Measurements from ENCODE around the gene NTRK3. TPM values are rescaled to one million over a fixed set of nuclear protein-coding genes. Genes with fewer than 3 reads are reported as not detected.

The NTRK3 gene
- total RNA-seq, 1 experiment from 2014 or later: not detected

GRCh38 chr15:87939848-87940457, 316.6 kb downstream of the NTRK3 start:
- H3K9me3 ChIP-seq: no peaks in the 10 kb centered on the region
- H3K36me3 ChIP-seq (ENCODE audit: control insufficient read depth, insufficient read depth, low read length): no peaks in the 10 kb centered on the region
- no peaks in the 10 kb centered on the region for H3K4me1 ChIP-seq
- CTCF ChIA-PET: no interaction called here
- H3K36me3 Mint-ChIP-seq (ENCODE audit: insufficient read depth, unreplicated experiment): no peaks in the 10 kb centered on the region
- no peaks in the 10 kb centered on the region for H3K27me3 ChIP-seq (replicated peaks; ENCODE audit: control insufficient read depth, insufficient read depth, low read length)
- no peaks in the 10 kb centered on the region for H3K4me1 Mint-ChIP-seq (ENCODE audit: low read depth, unreplicated experiment)
- H3K4me3 Mint-ChIP-seq (ENCODE audit: unreplicated experiment): no peak overlapping the region
- H3K9me3 Mint-ChIP-seq (ENCODE audit: unreplicated experiment): no peaks in the 10 kb centered on the region
- no peak overlapping the region for H3K4me3 ChIP-seq (ENCODE audit: low read depth, low read length)
- POLR2A ChIA-PET: no interaction called here
- intact Hi-C loops (cut with micrococcal nuclease; ENCODE audit: unreplicated experiment): no loop called here
- DNase-seq: no peak
- no TSS peak for BruUV-seq (replicated peaks)
- peaks cover 15% of the 10 kb centered on the region for H3K27me3 Mint-ChIP-seq (ENCODE audit: insufficient read depth, unreplicated experiment)
- H3K27ac Mint-ChIP-seq (ENCODE audit: unreplicated experiment): no peak overlapping the region
- no peak for TF ChIP-seq CTCF (IDR thresholded peaks at IDR 0.05; ENCODE audit: insufficient read depth in 1 of 2, low read depth in 1 of 2, low read length in 1 of 2, severe bottlenecking in 1 of 2, unreplicated experiment in 1 of 2)

GRCh38 chr15:87938031-87938430, 318.5 kb downstream of the NTRK3 start:
- POLR2A ChIA-PET: no interaction called here

GRCh38 chr15:87935583-87935982, 321.0 kb downstream of the NTRK3 start:
- DNase-seq: no peak
- Mint-ChIP-seq H3K4me3 (ENCODE audit: unreplicated experiment) (no peak overlapping the region), H3K9me3 (ENCODE audit: unreplicated experiment) (no peaks in the 10 kb centered on the region), H3K27me3 (ENCODE audit: insufficient read depth, unreplicated experiment) (peaks cover 9% of the 10 kb centered on the region), H3K36me3 (ENCODE audit: insufficient read depth, unreplicated experiment) (no peaks in the 10 kb centered on the region), H3K4me1 (ENCODE audit: low read depth, unreplicated experiment) (no peaks in the 10 kb centered on the region), H3K27ac (ENCODE audit: unreplicated experiment) (no peak overlapping the region)
- Histone ChIP-seq H3K27me3 (replicated peaks; ENCODE audit: control insufficient read depth, insufficient read depth, low read length) (no peaks in the 10 kb centered on the region), H3K4me3 (ENCODE audit: low read depth, low read length) (no peak overlapping the region), H3K36me3 (ENCODE audit: control insufficient read depth, insufficient read depth, low read length) (no peaks in the 10 kb centered on the region), H3K9me3 (no peaks in the 10 kb centered on the region), H3K4me1 (no peaks in the 10 kb centered on the region)
- intact Hi-C loops (cut with micrococcal nuclease; ENCODE audit: unreplicated experiment): no loop called here
- no peak for TF ChIP-seq CTCF (IDR thresholded peaks at IDR 0.05; ENCODE audit: insufficient read depth in 1 of 2, low read depth in 1 of 2, low read length in 1 of 2, severe bottlenecking in 1 of 2, unreplicated experiment in 1 of 2)
- POLR2A ChIA-PET: no interaction called here
- CTCF ChIA-PET: no interaction called here
- no TSS peak for BruUV-seq (replicated peaks)

More at GRCh38 chr15:87938031-87938430, 318.5 kb downstream of the NTRK3 start:
- Mint-ChIP-seq H3K27ac (ENCODE audit: unreplicated experiment) (no peak overlapping the region), H3K4me1 (ENCODE audit: low read depth, unreplicated experiment) (no peaks in the 10 kb centered on the region), H3K36me3 (ENCODE audit: insufficient read depth, unreplicated experiment) (no peaks in the 10 kb centered on the region), H3K9me3 (ENCODE audit: unreplicated experiment) (no peaks in the 10 kb centered on the region), H3K27me3 (ENCODE audit: insufficient read depth, unreplicated experiment) (peaks cover 15% of the 10 kb centered on the region), H3K4me3 (ENCODE audit: unreplicated experiment) (no peak overlapping the region)
- intact Hi-C loops (cut with micrococcal nuclease; ENCODE audit: unreplicated experiment): no loop called here
- CTCF ChIA-PET: no interaction called here
- BruUV-seq (replicated peaks): no TSS peak
- Histone ChIP-seq H3K4me1 (no peaks in the 10 kb centered on the region), H3K27me3 (replicated peaks; ENCODE audit: control insufficient read depth, insufficient read depth, low read length) (no peaks in the 10 kb centered on the region), H3K36me3 (ENCODE audit: control insufficient read depth, insufficient read depth, low read length) (no peaks in the 10 kb centered on the region), H3K4me3 (ENCODE audit: low read depth, low read length) (no peak overlapping the region), H3K9me3 (no peaks in the 10 kb centered on the region)
- no peak for TF ChIP-seq CTCF (IDR thresholded peaks at IDR 0.05; ENCODE audit: insufficient read depth in 1 of 2, low read depth in 1 of 2, low read length in 1 of 2, severe bottlenecking in 1 of 2, unreplicated experiment in 1 of 2)
- no peak for DNase-seq

Measured in Caco-2 (cell line).